ENCODE results near the gene RNF227.

Gene RNF227

DNA sequence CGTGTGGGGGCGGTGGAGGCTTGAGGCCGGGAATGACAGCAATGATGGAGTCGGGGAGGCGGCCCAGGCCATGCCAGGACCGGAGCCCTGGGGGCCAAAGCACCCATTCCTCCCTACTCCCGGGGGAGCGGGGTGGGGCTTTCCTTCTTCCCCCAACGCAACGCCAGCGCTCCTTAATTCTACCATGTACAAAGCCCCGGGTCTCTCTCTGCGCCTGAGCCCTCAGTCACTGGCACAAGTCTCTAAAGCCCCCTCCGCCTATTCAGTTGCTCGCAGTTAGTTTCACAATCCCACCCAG, 245 bp upstream of the RNF227 start:
- ATAC-seq = no peak
- TF ChIP-seq TCF4 (CRISPR knock-in tag; IDR thresholded peaks at IDR 0.05; ENCODE audit: borderline replicate concordance) = no peak
- no peak for TF ChIP-seq ZFP3 (CRISPR knock-in tag; IDR thresholded peaks at IDR 0.05)
- TF ChIP-seq ARNTL (CRISPR knock-in tag; IDR thresholded peaks at IDR 0.05; ENCODE audit: borderline replicate concordance, low read depth) = no peak
- TF ChIP-seq TOX (CRISPR knock-in tag; IDR thresholded peaks at IDR 0.05; ENCODE audit: borderline replicate concordance) = no peak
- no peak for TF ChIP-seq PPARA (CRISPR knock-in tag; IDR thresholded peaks at IDR 0.05; ENCODE audit: borderline replicate concordance)
- TF ChIP-seq OSR1 (CRISPR knock-in tag; IDR thresholded peaks at IDR 0.05) = no peak
- TF ChIP-seq ZNF8 (CRISPR knock-in tag; IDR thresholded peaks at IDR 0.05) = no peak
- TF ChIP-seq CSDC2 (CRISPR knock-in tag; IDR thresholded peaks at IDR 0.05) = no peak
- TF ChIP-seq CSRNP3 (CRISPR knock-in tag; IDR thresholded peaks at IDR 0.05) = no peak
- no peak for TF ChIP-seq SNAI2 (CRISPR knock-in tag; IDR thresholded peaks at IDR 0.05)
- TF ChIP-seq ESRRG (CRISPR knock-in tag; IDR thresholded peaks at IDR 0.05) = no peak
- no peak for TF ChIP-seq ISL1 (CRISPR knock-in tag; IDR thresholded peaks at IDR 0.05)

DNA sequence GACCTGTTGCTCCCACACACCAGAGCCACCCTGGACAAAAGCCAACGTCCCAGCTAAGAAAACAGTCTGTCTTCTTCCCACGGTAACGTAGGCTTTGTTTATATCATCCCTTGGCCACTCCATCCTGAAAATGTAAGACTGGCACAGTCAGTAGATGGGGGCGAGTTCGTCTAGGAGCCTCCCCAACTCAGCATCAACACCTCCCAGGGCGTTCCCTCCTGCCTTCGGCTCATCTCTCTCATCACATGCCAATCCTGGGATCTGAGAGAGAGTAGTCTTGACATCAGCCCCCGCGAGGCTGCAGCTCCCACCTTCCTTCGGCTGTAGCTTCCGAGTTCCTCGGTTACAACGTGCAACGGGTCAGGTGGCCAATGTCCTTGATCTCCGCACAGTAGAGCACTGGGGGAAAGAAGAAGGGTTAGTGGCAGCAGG, 894 bp downstream of the RNF227 start:
- ATAC-seq = peak; percentile 72
- no peak for TF ChIP-seq ZC3H10 (CRISPR knock-in tag; IDR thresholded peaks at IDR 0.05)
- no peak for TF ChIP-seq OSR1 (CRISPR knock-in tag; IDR thresholded peaks at IDR 0.05)
- no peak for TF ChIP-seq ZFP3 (CRISPR knock-in tag; IDR thresholded peaks at IDR 0.05)
- TF ChIP-seq ZFP30 (CRISPR knock-in tag; IDR thresholded peaks at IDR 0.05) = no peak
- TF ChIP-seq CSRNP3 (CRISPR knock-in tag; IDR thresholded peaks at IDR 0.05) = no peak
- no peak for TF ChIP-seq CREB5 (CRISPR knock-in tag; IDR thresholded peaks at IDR 0.05; ENCODE audit: low read depth)
- no peak for TF ChIP-seq RARB (CRISPR knock-in tag; IDR thresholded peaks at IDR 0.05)
- no peak for TF ChIP-seq TCF4 (CRISPR knock-in tag; IDR thresholded peaks at IDR 0.05; ENCODE audit: borderline replicate concordance)
- TF ChIP-seq PPARA (CRISPR knock-in tag; IDR thresholded peaks at IDR 0.05; ENCODE audit: borderline replicate concordance) = no peak
- no peak for TF ChIP-seq ZNF8 (CRISPR knock-in tag; IDR thresholded peaks at IDR 0.05)
- no peak for TF ChIP-seq ARNTL (CRISPR knock-in tag; IDR thresholded peaks at IDR 0.05; ENCODE audit: borderline replicate concordance, low read depth)
- TF ChIP-seq CSDC2 (CRISPR knock-in tag; IDR thresholded peaks at IDR 0.05) = no peak
- no peak for TF ChIP-seq ISL1 (CRISPR knock-in tag; IDR thresholded peaks at IDR 0.05)
- no peak for TF ChIP-seq ZNF70 (CRISPR knock-in tag; IDR thresholded peaks at IDR 0.05)
- TF ChIP-seq GLIS3 (CRISPR knock-in tag; IDR thresholded peaks at IDR 0.05) = no peak
- TF ChIP-seq TOX (CRISPR knock-in tag; IDR thresholded peaks at IDR 0.05; ENCODE audit: borderline replicate concordance) = no peak
- TF ChIP-seq ZNF565 (CRISPR knock-in tag; conservative IDR thresholded peaks at IDR 0.05; ENCODE audit: low read depth) = no peak
- no peak for TF ChIP-seq POU6F1 (CRISPR knock-in tag; IDR thresholded peaks at IDR 0.05; ENCODE audit: borderline replicate concordance, low read depth)

GRCh38 chr17:7912927-7913524, 3.1 kb downstream of the RNF227 start:
- ATAC-seq = peak; percentile 48
- no peak for TF ChIP-seq BACH2 (CRISPR knock-in tag; IDR thresholded peaks at IDR 0.05; ENCODE audit: borderline replicate concordance)
- no peak for TF ChIP-seq GLIS3 (CRISPR knock-in tag; IDR thresholded peaks at IDR 0.05)
- TF ChIP-seq ZNF8 (CRISPR knock-in tag; IDR thresholded peaks at IDR 0.05) = no peak

DNA sequence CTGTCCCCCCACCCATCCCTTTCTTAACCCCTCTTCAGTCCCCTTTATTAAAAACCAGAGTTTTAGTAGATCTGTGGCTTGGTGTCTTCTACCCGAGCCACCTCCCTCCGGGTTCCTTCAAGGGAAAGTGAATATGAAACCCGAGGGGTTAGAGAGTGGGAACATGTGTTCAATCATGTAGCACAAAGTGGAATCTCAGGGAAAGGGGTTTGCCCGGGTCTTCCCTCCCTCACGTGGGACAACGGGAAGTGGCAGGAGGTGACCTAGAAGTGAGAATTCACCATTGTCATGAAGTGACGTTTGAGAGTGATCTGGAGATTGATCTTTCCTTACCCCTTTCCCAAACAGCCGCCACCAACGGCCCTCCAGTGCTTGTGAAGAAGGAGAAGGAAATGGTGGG, 5.0 kb downstream of the RNF227 start:
- ATAC-seq = no peak
- TF ChIP-seq BACH2 (CRISPR knock-in tag; IDR thresholded peaks at IDR 0.05; ENCODE audit: borderline replicate concordance) (no peak), RARB (CRISPR knock-in tag; IDR thresholded peaks at IDR 0.05) (no peak), PPARA (CRISPR knock-in tag; IDR thresholded peaks at IDR 0.05; ENCODE audit: borderline replicate concordance) (no peak), ZC3H10 (CRISPR knock-in tag; IDR thresholded peaks at IDR 0.05) (no peak), GLIS3 (CRISPR knock-in tag; IDR thresholded peaks at IDR 0.05) (no peak), ZNF70 (CRISPR knock-in tag; IDR thresholded peaks at IDR 0.05) (no peak), TCF4 (CRISPR knock-in tag; IDR thresholded peaks at IDR 0.05; ENCODE audit: borderline replicate concordance) (no peak), ZFP3 (CRISPR knock-in tag; IDR thresholded peaks at IDR 0.05) (no peak), TSHZ2 (CRISPR knock-in tag; IDR thresholded peaks at IDR 0.05) (no peak), CSRNP3 (CRISPR knock-in tag; IDR thresholded peaks at IDR 0.05) (no peak), TOX (CRISPR knock-in tag; IDR thresholded peaks at IDR 0.05; ENCODE audit: borderline replicate concordance) (no peak), ZNF565 (CRISPR knock-in tag; conservative IDR thresholded peaks at IDR 0.05; ENCODE audit: low read depth) (no peak), ARNTL (CRISPR knock-in tag; IDR thresholded peaks at IDR 0.05; ENCODE audit: borderline replicate concordance, low read depth) (no peak), OSR1 (CRISPR knock-in tag; IDR thresholded peaks at IDR 0.05) (no peak), ESRRG (CRISPR knock-in tag; IDR thresholded peaks at IDR 0.05) (no peak), SNAI2 (CRISPR knock-in tag; IDR thresholded peaks at IDR 0.05) (no peak), ZNF8 (CRISPR knock-in tag; IDR thresholded peaks at IDR 0.05) (no peak)

Data from SK-N-SH treated with all-trans-retinoic acid at 6 μM for 48 hours (cell line).